ENCODE results near the gene HIGD2A. TPM values are rescaled to one million over a fixed set of nuclear protein-coding genes. Genes with fewer than 3 reads are reported as not detected.
A peak's percentile ranks its signal among the peaks of the same experiment; 100 is the strongest.

HIGD2A gene
- total and polyA plus RNA-seq, 2 of the 13 experiments (the other 11 are each of a cell fraction or from before 2014, with no cell fraction given): 89.2 to 146 TPM

GRCh38 chr5:176418251-176418650 is 29.7 kb downstream of the HIGD2A start (continued):
- TF ChIP-seq XRCC5 (optimal IDR thresholded peaks at IDR 0.05; ENCODE audit: low read length) (no peak), MBD4 (IDR thresholded peaks at IDR 0.05; ENCODE audit: borderline replicate concordance, low read length) (no peak), NR2F6 (IDR thresholded peaks at IDR 0.05) (no peak), NR2F6 (CRISPR knock-in tag; IDR thresholded peaks at IDR 0.05) (no peak), ZKSCAN1 (IDR thresholded peaks at IDR 0.05; ENCODE audit: low read length) (no peak), ZIK1 (CRISPR knock-in tag; IDR thresholded peaks at IDR 0.05; ENCODE audit: borderline replicate concordance, low read depth) (no peak), SKIL (CRISPR knock-in tag; IDR thresholded peaks at IDR 0.05; ENCODE audit: borderline replicate concordance) (peak; percentile 76; the same call in 1 of the 2 replicates), ZNF10 (CRISPR knock-in tag; IDR thresholded peaks at IDR 0.05; ENCODE audit: borderline replicate concordance, low read depth) (no peak), TCF12 (IDR thresholded peaks at IDR 0.05) (no peak), TCF12 (CRISPR knock-in tag; IDR thresholded peaks at IDR 0.05) (no peak), CEBPB (IDR thresholded peaks at IDR 0.05; ENCODE audit: borderline replicate concordance, low read depth, low read length) (no peak), ZSCAN20 (CRISPR knock-in tag; IDR thresholded peaks at IDR 0.05; ENCODE audit: borderline replicate concordance) (no peak), MAFG (CRISPR knock-in tag; IDR thresholded peaks at IDR 0.05) (no peak), RXRB (CRISPR knock-in tag; IDR thresholded peaks at IDR 0.05; ENCODE audit: borderline replicate concordance) (peak; percentile 45; the same call in 1 of the 2 replicates), SOX13 (IDR thresholded peaks at IDR 0.05) (no peak), SOX13 (CRISPR knock-in tag; conservative IDR thresholded peaks at IDR 0.05 in 1 of 2, IDR thresholded peaks at IDR 0.05 in 1 of 2) (peak in 1 of 2 experiments; percentile 25; a peak in 1 of 4 replicates), ZNF12 (CRISPR knock-in tag; IDR thresholded peaks at IDR 0.05) (no peak), NFAT5 (CRISPR knock-in tag; IDR thresholded peaks at IDR 0.05) (no peak), SKI (IDR thresholded peaks at IDR 0.05; ENCODE audit: partially characterized antibody) (peak; percentile 95), SALL1 (CRISPR knock-in tag; IDR thresholded peaks at IDR 0.05) (peak; percentile 29; the same call in 1 of the 2 replicates)
- TF ChIP-seq, protein P1, sequence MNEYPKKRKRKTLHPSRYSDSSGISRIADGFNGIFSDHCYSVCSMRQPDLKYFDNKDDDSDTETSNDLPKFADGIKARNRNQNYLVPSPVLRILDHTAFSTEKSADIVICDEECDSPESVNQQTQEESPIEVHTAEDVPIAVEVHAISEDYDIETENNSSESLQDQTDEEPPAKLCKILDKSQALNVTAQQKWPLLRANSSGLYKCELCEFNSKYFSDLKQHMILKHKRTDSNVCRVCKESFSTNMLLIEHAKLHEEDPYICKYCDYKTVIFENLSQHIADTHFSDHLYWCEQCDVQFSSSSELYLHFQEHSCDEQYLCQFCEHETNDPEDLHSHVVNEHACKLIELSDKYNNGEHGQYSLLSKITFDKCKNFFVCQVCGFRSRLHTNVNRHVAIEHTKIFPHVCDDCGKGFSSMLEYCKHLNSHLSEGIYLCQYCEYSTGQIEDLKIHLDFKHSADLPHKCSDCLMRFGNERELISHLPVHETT (CRISPR knock-in tag; conservative IDR thresholded peaks at IDR 0.05): no peak
- TF ChIP-seq, protein P2, sequence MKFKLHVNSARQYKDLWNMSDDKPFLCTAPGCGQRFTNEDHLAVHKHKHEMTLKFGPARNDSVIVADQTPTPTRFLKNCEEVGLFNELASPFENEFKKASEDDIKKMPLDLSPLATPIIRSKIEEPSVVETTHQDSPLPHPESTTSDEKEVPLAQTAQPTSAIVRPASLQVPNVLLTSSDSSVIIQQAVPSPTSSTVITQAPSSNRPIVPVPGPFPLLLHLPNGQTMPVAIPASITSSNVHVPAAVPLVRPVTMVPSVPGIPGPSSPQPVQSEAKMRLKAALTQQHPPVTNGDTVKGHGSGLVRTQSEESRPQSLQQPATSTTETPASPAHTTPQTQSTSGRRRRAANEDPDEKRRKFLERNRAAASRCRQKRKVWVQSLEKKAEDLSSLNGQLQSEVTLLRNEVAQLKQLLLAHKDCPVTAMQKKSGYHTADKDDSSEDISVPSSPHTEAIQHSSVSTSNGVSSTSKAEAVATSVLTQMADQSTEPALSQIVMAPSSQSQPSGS (CRISPR knock-in tag; IDR thresholded peaks at IDR 0.05): peak; percentile 45; the same call in 1 of the 2 replicates

Data from HepG2 (cell line).